HuH-7 (cell line): ENCODE measurements around the gene NRP1.
"Not testable (repeated sequence)": the region's sequence is repeated elsewhere in the genome, so short reads cannot be mapped to it uniquely, and the experiment has no call there.

ENCODE experiments used
- DNase-seq: peaks from one replicate; pipeline ENCODE4 v3.0.0; 2011; ENCODE audit warnings: low spot score

The NRP1 gene

DNA sequence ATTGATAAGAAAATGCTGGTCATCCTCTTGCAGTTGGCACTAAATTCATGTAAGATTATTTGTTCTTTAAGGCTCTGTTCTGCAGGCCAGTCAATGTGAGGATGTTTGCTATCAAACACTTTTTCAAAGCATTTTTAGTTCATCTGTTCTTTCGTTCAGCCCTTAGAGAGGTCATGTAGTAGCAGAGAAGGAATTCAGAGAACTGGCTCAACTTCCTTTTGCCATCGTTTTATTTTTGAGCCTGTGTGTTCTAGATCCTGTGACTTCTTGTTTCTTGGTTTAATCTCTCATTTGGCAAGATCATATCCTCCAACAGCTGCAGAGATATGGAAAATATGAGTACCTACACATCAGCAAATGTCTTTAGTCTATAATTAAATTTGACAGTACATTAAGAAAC is 184.3 kb downstream of the NRP1 start:
- no peak for DNase-seq

DNA sequence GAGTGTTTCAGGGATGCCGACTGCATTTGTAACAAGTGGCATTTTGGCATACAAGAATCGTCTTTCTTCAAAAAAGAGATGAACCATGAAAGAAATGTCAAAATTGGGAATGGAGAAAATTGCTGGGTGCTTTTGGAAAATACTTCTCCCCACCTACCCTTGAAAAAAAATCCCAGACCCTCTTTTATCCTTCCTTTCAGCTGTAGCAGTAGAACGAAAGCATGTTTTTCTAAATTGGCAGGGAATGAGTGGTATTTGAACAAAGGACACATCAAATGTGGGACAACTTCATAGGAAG is 187.5 kb downstream of the NRP1 start:
- DNase-seq = no peak

DNA sequence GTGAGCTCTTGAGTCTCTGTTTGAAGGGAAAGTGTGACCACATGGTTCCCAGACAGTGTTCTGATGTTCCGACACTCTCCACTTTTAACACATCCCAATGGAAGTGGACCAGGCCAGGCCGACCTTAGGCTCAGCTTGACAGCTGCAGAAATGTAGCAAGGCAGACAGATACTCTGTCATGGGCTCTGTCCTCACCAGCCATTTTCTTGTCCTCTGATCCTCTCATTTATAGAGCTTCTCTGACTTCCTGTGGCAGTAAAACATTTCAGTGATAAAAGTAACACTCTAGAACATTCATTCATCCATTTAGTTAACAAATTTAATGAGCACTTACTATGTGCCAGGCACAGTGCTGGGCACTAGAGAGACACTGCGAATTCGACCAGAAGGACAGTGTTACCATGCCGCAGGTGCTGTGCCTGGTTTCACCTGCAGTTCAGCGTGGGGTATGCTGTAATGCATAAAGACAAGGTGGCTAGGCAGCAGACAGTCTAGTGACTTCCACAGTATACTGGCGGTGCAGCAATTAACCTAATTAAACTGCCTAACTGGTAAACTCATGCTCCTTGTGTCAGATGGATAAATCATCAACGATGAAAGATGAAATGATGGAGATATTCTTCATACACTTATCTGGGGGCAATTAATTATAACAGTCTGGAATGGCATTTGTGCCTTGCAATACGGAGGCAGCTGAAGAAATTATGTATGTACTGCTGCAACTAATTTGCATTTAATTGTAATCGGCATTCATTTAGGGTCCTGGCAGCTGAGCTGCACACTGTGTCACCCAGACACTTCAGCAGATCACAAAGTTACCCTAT is 188.1 kb downstream of the NRP1 start:
- no peak for DNase-seq

DNA sequence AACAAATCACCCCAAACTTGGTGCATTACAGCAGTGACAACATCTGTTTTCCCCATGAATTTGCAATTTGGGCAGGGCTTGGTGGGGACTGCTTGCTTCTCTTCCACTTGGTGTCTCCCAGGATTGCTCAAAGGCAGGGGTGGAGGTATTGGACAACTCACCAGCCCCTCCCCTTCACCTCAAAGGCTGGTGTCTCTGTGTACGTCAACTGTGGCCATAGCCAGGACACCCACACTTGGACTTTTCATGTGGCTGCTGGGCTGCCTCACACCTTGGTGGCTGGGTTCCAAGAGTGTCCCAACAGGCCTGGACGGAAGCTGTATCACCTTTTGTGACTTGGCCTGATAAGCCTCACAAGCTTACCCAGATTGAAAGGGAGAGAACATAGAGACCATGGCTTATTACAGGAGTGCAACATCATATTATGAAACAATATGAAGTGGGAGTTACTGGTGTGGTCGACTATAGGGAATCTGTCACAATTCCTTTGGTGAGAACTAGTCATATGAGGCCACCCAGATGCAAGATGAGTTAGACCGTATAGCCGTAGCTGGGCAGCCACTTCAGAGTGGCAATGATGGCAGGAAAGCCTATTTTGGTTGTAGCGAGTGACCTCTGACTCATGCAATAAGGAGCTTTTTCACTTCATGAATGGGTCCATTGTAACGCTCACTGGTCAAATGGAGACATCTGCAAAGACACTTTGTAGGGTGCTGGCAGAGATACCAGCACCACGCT is 188.8 kb downstream of the NRP1 start:
- no peak for DNase-seq

DNA sequence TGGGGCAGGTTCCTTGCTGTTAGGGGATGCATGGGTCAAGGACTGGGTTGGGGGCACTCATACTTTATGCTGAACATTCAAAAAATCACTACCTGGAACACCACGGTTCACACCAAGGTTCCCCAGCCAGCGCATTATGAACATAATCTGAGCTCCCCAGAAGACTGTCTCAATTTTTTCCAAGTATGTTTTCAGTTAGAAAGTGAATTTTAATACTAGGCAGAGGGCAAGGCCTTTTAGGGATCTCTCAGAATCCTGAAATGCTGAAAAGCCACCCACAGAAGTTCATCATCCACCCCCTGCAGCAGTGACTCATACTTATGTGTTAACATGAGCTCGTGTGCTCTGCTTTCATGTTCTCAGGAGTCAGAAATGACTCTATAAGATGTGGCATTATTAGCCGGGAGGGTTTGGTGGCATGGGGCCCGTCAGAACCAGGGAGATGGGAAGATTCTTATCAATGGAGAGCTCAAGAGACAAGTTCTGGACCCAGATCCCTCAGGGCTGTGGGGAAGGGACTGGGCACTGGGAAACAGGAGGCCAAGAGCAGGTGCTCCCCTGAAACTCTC is 191.2 kb downstream of the NRP1 start:
- DNase-seq = no peak

DNA sequence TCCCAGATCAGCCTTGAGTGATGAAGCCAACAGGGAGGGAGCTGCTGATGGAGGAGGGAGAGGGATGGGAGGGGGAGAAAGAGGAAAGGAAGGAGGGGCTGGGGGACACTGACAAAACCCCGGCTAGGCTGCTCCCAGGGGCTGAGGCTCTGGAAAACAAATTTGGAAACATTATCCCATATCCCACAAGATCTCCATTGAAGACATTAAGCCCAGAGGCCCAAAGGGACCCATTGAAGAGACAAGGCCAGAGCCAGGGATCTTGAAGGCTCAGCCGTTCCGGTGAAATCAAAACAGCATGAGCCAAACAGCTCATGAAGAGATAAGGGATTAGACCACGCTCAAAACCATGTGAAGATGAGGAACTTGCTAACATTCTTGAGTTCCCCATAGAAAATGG is 192.2 kb downstream of the NRP1 start:
- no peak for DNase-seq

DNA sequence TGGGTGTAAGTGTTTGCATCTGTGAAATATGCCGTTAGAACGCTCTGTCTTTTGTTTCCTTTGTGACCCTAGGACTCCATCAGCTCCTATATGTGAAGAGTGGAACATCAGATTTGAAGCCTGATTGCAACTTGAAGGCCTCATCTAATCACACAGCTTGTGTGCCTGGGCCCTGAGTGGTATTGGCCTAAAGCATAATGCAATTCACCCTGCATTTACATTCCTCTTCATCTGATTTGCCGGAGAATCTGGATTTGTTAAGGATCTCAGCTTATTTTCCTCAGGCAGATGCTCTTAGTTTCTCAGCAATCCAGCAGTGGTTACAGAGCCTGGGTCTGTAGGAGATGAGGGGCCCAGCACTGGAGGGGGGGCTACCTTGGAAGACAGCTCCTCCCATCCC is 193.2 kb downstream of the NRP1 start:
- no peak for DNase-seq

DNA sequence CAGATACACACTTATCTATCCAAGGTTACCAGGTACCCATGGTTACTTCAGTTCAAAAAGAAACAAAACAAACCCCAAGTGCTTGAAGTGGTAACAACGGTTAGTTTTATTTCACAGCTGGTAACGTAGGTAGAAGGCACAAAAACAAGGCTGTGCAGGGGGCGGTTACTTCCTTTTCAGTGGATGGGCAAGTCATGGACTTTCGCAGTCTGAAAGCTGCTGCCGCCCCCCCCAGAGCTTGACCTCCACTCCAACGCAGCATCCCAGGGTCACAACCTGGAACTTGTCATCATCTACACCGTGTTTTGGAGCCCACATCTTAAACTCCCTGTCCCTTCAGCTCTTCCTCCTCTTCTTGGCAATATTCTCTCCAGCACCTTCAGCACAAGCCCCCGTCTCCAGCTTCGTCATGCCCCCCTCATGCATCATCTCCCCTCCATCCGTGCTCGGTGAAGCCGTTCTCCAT is 195.3 kb downstream of the NRP1 start:
- DNase-seq = no peak

DNA sequence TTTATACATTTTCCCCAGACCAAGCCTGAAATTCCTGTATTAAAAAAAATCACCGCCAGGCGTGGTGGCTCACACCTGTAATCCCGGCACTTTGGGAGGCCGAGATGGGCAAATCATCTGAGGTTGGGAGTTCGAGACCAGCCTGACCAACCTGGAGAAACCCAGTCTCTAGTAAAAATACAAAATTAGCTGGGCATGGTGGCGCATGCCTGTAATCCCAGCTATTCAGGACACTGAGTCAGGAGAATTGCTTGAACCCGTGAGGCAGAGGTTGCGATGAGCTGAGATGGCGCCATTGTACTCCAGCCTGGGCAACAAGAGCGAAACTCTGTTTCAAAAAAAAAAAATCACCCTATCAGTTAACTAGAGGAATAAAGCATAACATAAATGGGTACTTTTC is 195.8 kb downstream of the NRP1 start:
- not testable (repeated sequence) for DNase-seq

DNA sequence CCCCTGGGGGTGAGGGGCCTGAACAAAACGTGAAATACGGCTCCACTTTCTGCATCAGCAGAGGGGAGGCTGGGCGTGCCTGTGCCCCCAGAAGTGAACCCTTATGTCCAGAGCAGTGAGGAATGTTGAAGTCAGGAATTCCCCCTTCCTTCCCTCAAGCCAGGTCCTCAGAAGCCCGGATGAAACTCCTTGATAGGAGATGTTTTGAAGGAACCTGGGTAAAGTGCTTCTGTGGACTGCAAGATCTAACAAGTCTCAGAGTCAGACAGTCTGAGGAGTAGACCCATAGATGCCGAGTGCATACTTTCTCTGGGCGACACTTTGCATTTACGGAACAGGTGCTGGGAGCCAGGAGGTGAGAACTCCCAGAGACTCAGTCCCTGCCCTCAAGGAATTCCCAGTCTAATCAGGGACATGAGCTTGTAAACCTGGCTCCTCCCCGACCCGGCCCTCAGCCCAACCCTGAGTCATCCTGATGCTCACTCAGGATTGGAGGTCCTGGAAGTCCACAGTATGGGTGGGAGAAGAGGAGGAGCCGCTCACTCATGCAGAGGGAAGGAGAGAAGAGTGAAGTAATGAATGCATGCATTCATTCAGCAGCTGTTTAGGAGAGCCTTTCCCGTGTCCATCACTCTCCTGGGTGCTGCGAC is 197.0 kb downstream of the NRP1 start:
- no peak for DNase-seq

DNA sequence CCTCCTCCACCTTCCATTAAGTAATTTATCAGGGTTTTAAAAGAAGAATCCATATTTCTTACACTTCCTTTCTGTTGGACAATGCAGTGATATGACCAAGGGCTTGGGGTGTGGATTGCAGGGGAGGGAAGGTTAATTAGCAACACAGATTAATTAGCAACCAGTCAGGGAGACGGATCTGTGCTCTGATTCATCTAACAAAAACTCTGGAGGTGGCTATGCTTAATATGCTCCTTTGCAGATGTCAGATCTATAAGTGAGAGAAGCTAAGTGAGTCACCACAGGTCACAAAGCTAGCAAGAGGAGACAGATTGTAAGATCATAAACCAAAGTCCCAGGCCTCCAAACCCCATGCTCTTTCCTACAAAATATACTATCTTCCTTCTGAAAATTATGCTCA is 197.7 kb downstream of the NRP1 start:
- DNase-seq = no peak

DNA sequence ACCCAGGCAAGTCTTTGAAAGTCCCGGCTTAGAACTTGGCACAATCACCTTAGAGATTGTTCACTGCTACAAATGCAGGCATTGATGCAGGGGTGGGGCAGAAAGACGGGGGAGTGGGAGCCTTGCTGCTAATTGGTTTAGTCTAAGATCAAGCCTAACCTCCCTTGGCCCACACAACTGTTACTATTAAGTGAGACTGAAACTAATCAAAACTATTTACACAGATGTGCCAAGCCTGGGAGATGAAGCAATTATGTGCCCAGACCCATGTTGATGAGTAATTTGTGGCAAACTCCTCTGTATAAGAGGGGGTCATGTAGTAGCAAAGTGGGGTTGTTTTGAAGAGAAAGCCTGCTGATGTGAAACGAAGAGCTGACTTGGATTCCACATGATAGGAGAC is 198.2 kb downstream of the NRP1 start:
- no peak for DNase-seq

DNA sequence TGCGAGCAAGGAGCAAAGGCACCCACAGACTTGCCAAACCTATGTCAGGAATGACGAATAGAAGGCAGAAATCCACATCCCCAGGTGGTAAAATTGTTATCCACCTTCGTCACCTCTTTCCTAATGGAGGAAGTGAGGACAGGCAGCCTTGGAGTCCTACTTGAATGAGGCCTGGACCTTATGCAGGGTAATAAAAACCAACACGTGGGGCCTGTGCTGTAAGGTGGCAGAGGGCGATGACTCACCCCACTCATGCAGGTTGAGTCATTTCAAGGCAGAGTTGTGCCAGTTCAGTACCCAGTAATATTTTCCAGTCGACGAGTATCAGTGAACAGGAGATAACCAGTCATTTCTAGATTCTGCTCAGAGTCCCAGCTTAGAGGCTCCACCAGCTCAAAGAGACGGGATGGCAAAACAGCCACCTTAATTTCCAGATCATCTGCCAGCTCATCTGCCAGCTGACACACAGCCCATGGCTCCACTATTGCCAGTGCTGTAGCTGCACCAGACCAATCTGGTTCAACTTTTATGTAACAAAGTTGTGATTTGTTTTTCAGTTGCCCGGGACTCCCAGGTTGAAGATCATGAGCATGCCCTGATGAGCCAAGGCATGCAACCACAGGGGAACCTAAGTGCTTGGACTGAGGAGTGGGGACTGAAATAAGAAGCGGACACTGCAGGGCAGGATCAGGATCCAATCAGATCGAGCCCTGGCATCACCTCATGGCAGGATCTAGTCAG is 200.3 kb downstream of the NRP1 start:
- DNase-seq = no peak

DNA sequence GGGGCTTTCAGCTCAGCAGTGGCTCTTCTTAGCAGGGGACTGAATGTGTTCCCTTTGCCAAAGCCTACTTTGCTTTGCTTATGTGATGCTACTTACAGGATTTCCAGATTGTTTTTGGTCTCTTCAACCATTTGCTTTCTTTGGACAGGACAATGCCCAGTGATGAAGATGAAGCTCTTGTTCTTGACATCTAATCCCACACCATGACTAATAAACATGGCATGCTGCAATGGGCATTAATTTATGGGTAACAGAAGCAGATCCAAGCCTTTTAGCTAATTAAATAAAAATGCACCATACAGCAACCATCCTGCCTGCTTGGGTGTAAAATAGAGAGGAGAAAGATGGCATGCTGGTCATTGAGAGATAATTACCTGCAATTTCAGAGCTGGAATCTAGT is 200.9 kb downstream of the NRP1 start:
- no peak for DNase-seq

DNA sequence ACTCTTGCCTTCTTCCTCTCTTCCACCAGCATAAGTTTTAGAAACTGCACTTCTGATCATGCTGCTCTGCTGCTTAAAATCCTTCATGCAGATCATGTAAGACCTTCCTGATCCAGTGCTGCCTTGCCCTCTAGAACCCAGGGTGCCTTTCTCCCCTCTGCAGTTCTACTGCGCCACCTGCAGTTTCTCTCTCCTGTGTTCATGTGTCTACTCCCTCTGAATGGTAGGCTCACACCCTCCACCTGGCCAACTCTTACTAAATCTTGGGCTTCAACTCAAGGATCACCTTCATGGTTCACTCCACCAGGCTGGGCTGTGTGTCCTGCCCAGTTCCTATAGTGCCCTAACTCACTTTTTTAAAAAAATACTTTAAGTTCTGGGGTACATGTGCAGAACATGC is 201.8 kb downstream of the NRP1 start:
- DNase-seq = peak; percentile 54

DNA sequence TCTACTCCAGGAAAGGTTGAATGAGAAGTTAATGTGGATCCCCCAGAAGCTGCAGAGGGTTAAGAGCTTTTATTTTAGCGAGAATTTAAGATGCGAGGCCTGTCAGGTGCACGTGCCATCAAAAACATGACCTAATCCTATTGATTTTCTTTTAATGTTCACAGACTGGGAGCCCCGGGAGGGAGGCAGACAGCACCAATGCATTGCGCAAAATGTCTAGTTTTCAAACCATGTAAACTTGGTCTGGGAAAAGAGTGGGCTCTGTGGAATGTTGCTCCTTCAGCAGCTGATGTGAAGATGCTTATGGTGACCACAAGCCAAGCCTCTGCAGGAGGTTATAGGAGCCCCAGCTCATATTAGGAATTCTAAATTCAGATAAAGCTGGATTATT is 204.5 kb downstream of the NRP1 start:
- DNase-seq = peak; percentile 26

DNA sequence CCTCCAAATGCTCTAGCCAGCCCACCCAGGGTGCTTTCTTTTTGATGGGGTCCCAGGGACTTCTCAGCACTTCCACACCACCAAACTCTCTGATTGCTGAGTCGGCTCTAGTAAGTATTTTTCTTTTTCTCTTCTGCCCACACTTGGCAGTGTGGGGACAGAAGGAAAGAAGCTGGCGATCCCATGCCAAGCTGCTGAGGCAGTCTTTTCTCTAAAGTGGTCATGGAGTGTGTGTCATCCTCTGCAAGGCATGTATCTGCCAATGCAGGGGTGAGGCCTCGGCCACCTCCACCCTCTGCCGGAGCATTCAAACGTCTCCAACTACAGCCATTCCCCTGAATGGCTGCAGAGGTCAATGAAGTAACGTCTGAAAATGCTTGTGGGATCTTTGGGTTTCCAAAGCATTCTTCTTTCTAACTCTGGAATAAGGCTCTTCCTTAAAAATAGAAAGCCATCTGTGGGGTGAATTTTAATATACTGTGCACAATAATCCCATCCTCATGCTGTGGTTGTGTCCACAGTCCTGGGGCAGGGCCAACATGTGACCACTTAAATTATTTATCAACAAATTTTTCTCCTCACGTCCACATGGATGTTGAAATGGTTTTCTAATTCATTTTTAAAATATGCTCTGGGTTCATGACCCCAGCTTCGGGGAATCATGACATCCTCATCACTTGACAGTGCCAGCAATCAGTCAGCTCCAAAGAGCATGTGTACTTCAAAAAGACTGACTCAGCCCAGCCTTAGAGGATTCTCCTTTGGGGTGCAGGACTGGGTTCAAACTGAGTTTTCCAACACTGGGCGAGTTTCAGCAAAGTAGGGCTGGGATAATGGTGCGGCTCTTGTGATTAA is 205.1 kb downstream of the NRP1 start:
- DNase-seq = no peak

DNA sequence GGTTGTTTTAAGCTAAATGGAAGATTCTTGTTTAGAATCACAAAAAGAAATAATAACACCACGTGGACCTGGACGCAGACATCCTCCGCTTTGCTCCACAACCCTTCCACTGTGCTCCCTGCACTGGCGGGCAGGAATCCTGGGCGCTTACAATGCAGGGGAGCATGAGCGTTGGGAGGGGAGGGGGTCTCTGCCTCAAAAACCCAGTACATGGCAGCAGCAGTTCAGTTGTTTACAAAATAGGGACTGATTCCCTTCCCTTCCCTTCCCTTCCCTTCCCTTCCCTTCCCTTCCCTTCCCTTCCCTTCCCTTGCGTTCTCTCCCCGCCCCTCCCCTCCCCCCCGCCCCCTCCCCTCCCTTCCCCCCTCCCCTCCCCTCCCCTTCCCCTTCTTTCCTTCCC is 206.8 kb downstream of the NRP1 start:
- DNase-seq = no peak
